Pulmonary artery endothelial cell (primary cell): ENCODE results near the gene TRPM3. TPM values are rescaled to one million over a fixed set of nuclear protein-coding genes. Genes with fewer than 3 reads are reported as not detected.

Experiments
- DNase-seq: peaks from one replicate; pipeline ENCODE4 v3.0.0-alpha.2; 2011; ENCODE audit warnings: low read depth, low spot score
- total RNA-seq: library from RNA; depleted of rRNA; stranded (reverse); fragments of >200 nt; gene quantifications from 2 replicates; pipeline ENCODE4 v1.2.3, GENCODE V29; 2014

Gene TRPM3
- total RNA-seq, 1 donor from 2014 or later: 2.9 TPM

GRCh38 chr9:70561111-70561510 lies 560.3 kb downstream of the TRPM3 start:
- DNase-seq: no peak

- DNase-seq: no peak
These were observed 562.3 kb downstream of the TRPM3 start for GRCh38 chr9:70559102-70559501.

DNA sequence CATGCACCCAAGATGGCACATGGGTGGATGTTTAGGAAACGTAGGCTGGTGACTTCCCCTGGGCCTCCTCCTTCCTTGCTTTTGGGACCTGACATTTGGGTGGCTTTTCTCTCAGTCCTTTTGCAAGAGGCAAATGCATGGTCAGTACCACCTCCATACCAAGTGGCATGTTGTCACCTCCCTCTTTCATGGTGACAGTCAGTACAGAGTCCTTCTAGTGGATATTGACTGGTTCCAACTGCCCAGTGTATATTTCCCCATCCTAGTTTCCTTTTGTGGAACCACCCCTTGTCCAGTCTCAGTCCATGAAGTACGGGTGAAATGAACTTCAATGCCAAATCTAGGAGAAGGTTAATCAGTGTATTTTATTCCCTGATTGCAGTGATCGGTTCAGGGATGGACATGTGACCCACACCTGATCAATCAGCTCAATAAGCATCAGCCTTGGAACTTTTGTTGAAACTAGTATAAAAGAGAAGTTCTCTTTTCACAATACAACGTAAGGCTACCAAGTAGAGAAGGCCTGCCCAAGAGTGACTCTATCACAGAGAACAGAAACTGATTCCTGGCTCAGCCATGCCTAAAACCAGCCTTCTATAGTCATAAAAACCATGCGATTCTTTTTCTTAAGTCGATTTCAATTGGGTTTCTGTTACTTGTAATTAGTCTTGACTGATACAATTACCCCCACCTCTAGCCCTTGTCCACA lies 563.6 kb downstream of the TRPM3 start:
- no peak for DNase-seq

GRCh38 chr9:70556771-70557170 lies 564.6 kb downstream of the TRPM3 start:
- no peak for DNase-seq

- DNase-seq: no peak
These were observed 566.5 kb downstream of the TRPM3 start for GRCh38 chr9:70554881-70555280.

DNA sequence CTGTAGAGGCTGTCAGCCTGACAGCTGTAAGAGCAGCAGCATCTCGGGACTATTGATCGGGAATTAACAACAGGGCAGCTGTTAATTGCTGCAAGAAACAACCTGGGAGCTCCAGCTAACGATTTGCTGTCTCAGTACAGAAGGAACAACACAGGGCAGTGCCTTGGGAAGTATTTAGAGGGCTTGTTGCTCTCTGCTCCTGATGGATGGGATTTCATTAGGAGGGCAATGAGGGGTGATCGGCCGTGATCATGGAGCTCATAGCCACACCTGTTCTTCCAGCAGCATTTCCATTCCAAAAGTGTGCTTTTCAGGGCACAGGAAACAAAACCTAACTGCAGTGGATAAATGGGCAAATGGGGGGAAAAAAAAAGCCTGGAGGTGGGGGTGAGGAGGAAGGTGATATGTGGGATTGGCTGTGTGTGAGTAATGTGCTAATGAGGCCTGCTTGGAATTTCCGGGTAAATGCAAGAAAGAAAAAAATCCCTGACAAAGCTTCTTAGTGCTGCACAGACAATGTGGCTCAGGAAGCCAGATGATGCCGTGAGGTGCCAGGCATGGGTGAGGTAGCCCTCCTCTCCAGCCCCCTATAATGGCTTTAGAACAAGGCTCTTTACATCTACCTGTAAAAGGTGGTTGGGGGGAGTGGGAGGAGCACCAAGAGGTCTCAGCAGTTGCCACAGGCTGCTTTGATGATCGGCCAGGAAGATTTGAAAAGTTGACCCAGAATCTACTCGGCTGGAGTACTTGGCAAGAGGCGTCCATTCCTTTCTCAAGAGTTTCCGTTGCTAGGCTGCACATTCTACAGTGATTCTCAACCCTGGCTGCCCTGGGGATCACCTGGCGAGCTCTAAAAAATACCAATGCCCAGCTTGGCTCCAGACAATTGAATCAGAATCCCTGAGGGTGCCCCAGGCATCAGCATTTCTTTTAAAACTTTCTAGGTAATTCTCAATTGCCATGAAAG lies 567.4 kb downstream of the TRPM3 start:
- peak; percentile 35 for DNase-seq

GRCh38 chr9:70552561-70552960 lies 568.9 kb downstream of the TRPM3 start:
- no peak for DNase-seq

GRCh38 chr9:70551801-70552200 lies 569.6 kb downstream of the TRPM3 start:
- no peak for DNase-seq

GRCh38 chr9:70551396-70551795 lies 570.0 kb downstream of the TRPM3 start:
- DNase-seq: no peak

GRCh38 chr9:70549926-70550325 lies 571.5 kb downstream of the TRPM3 start:
- no peak for DNase-seq

GRCh38 chr9:70542311-70542931 lies 579.0 kb downstream of the TRPM3 start:
- DNase-seq: no peak

GRCh38 chr9:70540016-70540415 lies 581.4 kb downstream of the TRPM3 start:
- DNase-seq: no peak

DNA sequence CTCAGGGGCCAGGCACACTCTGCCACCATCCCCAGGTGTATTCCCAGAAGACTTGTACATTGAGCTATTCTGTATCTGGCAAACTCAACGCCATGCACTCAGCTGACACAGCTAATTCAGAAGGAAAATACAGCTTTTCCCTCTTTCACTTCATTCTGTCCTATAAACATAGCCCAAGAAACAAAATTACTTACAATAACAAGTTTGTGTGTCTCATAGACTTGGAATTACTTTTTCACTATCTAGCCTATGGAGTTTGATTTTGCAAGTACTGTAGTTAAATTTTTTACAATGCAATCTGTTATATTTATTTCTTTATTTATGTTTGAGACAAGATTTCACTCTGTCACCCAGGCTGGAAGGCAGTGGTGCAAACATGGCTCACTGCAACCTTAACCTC lies 581.9 kb downstream of the TRPM3 start:
- no peak for DNase-seq

DNA sequence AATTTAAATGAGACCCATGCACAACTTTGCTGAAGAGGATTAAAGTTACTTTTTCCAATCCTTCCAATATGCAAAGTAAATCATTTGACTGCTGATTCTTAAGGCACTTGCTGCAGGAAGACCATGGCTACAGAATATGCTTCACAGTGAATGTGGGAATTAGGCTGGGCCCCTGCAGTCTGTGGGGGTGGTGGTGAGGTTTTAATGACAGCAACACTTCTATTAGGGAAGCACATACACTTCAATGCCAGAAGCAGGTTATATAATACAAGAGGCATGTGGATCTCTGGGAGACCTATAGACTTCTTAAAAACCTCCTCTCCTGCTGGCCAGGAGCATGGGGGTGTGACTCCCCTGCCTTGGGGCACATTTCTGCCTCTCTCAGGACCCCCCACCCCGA lies 582.4 kb downstream of the TRPM3 start:
- DNase-seq: no peak

GRCh38 chr9:70537084-70537483 lies 584.3 kb downstream of the TRPM3 start:
- DNase-seq: no peak

DNA sequence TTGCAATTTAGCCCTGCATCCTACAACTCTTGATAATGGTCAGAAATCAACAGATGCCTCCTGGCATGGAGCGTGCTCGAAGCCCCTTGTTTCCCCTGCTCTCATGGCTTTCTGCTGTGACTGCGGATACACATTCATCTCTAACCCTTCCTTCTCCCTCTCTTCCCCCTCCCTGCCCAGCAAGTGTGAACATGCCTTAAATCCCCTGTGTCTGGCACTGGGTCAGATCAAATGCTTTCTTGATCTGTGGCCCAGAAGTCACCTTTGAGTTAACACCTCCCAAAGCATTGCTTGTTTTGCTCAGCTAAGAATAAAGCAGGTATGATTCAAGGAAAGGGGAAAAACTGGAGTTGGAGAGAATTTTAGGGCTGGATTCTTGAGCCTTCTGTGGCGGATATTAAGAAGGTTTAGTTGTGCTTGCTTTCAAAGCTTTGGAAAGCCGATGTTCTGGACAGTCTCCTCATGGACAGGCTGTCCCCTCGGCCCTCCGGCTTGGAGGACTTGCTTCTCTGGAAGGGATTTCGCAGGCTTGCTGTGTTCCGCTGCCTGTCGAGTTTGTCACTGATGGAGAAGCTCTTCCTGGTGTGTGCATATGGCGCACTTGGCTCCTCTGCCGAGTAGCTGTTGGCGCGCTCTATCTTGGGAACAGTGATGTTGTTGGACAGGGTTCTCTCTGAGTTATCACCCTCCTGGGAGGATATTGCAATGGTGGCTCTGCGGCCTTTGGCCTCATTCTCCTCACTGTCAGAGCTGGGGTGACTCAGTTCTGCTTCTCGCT lies 585.7 kb downstream of the TRPM3 start:
- no peak for DNase-seq

DNA sequence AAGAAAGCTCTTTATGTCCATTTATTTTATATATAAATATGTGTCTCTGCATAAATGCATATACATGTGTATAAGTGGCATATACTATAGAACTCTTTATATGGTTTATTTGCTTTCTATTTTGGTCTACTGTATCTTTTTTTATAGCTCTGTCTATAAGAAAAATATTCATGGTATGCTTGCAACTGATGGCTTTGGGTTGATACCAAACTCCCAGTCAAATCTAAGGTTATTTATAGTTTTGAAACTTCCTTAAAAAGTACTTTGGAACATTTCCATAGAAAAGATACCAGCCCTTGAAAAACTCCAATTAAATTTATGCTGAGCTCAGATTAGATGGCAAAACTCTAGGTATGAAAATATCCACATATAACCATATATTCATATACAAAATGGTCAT lies 587.0 kb downstream of the TRPM3 start:
- DNase-seq: no peak

DNA sequence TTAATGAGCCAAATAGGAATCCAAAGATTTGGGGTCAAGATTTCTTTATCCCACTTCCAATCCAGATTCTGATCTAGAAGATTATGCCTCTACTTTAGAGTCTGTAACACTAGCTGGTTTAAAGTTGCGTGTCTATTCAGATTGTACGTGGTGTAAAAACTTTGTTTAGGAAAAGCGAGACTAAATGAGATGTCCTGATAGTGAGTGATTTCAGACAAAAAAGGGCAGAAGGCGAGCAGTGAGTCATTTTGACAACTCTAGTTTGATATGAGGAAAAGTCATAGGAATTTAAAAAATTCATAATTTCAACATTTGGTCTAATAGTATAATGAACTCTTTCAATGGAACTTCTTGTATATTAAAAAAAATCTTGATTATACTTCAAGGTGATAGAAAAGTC lies 587.4 kb downstream of the TRPM3 start:
- peak; percentile 32 for DNase-seq

DNA sequence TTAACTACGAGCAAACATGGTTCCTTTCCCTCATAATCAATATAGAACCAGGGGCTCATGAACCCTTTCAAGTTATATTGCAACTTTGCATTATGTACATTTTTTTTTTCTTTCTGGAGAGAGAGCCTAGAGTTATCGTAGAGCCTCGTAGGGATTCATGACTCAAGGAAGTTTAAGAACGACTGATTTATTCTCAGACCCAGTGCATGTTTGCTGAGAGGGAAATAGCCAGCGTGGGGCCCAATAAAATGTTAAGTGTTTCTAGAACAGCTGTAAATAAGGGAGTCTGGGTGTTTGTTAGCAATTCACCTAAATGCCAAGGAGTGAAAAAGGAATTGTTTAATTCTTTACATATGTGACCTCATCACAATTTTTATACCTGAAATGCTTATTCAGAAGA lies 587.9 kb downstream of the TRPM3 start:
- no peak for DNase-seq

DNA sequence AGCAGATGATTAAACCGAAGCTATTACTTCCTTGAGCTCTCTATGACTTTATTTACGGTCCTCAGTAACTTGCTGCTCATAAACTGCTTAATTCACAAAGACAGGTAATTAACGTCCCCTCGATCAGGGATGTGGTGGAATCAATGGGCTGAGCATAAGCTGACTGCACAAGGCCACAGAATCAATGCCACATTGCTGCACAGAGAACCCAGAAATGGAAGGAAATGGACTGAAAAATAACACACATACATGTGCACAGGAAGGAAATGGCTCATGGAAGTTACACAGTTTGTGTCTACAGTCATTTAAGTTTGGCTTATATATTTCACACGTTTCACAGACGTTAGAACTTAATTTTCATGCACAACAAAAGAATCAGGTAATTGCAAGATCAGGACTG lies 588.7 kb downstream of the TRPM3 start:
- DNase-seq: no peak

GRCh38 chr9:70531311-70531710 lies 590.1 kb downstream of the TRPM3 start:
- no peak for DNase-seq
